ENCODE data around the gene PRDX2.

The PRDX2 gene

GRCh38 chr19:12792051-12792852, 9.3 kb downstream of the PRDX2 start:
- peak; percentile 71 for DNase-seq

- DNase-seq = peak; percentile 92
Measured at GRCh38 chr19:12791345-12792050, 10.1 kb downstream of the PRDX2 start, which contains the start of gene JUNB. TSS of gene JUNB (plus strand) at chr19:12791486. CDS start at chr19:12791772, 286 bp downstream.

GRCh38 chr19:12790628-12791344, 10.8 kb downstream of the PRDX2 start:
- no peak for DNase-seq

- peak; percentile 93 for DNase-seq
Measured at GRCh38 chr19:12789904-12790619, 11.5 kb downstream of the PRDX2 start.

DNA sequence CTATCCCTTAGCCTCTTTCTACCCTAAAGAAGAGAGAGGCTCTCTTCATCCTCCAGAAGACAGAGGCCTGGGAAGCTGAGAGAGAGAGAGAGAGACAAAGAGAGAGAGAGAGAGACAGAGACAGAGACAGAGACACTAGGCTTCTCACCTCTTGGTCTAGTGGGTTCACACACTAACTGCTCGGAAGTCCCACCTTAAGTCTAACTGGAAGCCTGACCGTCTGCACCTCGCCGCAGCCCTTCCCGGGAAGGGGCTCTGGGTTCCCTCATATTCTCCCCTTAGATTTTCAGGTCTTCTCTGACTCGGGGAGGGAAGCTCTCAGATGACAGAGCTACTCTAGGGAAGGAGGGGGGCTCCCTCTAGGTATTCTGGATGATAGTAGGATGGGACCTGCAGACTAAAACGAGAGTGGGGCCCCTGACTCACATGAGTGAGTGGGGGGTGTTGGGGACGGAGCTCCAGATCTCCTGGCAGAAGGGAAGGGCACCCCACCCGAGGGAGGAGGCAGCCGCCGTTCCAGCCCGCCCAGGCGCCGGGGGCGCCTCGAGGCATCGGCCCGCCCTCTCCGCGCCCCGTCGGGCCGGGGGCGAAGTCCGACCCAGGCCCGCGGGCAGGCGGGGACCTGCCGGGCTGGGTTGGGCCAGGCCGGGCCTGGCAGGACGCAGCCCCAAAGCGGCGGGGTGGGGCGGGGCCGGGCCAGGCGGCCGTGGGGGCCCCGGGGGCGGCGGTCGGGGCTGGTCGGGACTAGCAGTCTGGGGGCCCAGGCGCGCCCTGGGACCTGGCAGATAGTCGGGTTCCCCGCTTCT, 12.3 kb downstream of the PRDX2 start:
- DNase-seq = no peak

DNA sequence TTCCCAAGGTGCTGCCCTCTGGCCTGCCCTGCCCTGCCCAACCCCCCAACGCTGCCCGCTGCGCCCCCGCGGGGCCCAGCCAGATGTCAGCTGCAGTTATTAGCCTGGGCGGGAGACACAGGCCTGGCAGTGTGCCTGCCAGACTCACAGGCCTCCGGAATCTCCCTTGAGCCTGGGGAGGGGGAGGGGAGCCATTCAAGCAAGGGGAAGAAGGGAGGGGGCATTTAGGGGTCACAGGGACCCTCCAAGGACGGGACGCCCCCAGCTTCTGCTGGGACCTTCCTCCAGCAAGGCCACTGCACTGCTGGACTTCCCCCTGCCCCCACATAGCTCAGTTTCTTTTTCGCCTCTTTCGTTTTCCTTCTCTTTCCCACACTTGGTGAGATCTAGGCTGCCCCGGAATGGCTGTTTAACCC, 12.9 kb downstream of the PRDX2 start:
- DNase-seq = no peak

DNA sequence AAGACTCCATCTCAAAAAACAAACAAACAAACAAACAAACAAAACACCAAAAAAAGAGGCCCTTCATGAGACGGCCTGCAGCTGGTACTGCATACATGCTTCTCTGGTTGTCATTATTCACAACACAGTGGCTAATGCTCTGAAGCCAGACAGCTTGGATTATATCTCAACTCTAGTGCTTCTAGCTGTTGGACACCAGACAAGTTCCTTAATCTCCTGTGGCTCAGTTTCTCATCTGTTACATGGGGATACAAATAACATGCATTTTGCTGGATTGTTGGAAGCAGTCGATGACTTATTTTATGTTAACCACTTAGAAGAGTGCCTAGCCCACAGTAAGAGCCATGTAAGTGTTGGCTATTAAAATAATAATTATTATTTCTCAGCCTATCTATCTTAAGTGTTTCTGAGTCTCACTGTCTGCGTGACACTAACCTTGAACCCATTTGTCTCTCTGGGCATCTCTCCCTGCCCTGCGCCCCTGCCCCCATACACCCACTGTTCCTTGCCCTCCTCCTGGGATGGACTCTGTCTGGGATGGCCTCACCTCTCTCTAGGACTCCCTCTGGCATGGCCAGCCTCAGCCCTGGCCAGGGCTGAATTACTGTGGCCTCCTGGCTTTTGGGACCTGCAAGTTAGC, 13.4 kb downstream of the PRDX2 start:
- no peak for DNase-seq

DNA sequence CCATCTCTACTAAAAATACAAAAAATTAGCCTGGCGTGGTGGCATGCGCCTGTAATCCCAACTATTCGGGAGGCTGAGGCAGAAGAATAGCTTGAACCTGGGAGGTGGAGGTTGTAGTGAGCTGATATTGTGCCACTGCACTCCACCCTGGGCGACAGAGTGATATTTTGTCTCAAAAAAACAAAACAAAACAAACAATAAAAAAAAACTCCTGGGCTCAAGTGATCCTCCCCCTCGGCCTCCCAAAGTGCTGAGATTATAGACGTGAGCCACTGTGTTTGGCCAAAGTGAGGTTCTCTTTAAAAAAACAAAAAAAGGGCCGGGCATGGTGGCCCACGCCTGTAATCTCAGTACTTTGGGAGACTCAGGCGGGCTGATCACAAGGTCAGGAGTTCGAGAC, 14.1 kb downstream of the PRDX2 start:
- no peak for DNase-seq

DNA sequence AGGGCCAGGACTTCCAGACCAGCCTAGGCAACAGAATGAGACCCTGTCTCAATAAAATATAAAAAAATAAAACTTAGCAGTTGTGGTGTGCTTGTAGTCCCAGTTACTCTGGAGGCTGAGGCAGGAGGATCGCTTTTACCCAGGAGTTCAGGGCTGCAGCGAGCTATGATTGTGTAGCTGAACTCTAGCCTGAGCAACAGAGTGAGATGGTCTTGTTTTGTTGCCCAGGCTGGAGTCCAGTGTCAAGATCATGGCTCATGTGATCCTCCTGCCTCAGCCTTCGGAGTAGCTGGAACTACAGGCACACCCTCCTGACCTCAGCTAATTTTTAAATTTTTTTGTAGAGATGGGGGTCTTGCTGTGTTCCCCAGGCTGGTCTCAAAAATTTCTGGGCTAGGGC, 14.6 kb downstream of the PRDX2 start:
- DNase-seq = no peak

DNA sequence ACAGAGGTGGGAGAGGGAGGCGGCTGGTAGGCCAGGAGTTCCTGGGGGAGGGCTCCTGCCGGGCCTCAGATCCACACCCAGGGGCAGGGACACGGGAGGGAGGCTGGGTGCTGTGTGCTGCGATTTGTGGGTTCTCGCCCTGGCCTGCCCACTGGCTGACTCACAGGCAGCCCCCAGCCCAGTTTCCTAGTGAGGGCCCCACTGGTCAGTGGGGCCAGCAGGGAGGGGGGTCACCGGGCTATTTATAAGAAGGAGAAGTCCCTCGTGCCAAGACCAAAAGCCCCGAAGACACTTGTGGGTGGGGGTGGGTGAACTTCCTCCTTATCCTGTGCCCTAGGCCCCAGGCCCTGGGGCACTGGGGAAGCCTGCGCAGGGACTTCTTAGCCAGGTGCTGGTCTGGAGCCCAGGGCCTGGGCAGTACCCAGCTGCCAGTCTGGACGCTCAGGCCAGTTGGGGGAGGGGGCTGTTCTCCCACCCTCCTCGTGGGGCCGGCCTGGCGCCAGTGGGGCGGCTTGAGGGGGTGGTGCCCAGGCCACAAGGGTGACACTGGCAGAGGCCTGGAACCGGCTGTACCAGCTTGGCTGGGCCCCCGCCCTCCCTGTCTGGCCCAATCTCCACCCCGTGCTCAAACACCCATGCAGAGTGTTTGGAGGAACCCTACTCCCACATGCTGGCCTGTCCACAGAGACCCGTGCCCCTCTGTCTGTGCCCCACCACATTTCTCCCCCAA, 15.3 kb downstream of the PRDX2 start:
- no peak for DNase-seq

- DNase-seq = no peak
Measured at GRCh38 chr19:12785431-12786031, 16.1 kb downstream of the PRDX2 start.

DNA sequence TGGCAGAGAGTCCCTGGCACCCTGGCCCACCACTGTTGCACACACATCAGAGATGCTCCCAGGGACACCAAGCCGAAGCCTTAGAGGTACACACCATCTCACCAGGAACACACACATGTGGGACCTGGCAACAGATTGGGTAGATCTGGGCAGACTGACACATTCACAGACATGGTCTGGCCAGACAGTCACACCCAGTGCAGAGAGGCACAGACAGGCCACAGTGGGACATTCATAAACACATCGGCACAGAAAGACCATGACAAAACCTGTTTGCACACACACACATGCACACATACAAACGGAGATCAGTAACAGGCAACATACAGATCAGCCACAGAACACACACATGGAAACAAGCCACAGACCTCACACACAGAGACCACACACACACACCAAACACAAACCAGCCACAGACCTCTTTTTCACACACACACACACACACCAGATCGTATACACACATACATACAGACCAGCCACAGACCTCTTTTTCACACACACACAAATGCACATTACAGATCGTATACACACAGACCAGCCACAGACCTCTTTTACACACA, 16.6 kb downstream of the PRDX2 start:
- no peak for DNase-seq

DNA sequence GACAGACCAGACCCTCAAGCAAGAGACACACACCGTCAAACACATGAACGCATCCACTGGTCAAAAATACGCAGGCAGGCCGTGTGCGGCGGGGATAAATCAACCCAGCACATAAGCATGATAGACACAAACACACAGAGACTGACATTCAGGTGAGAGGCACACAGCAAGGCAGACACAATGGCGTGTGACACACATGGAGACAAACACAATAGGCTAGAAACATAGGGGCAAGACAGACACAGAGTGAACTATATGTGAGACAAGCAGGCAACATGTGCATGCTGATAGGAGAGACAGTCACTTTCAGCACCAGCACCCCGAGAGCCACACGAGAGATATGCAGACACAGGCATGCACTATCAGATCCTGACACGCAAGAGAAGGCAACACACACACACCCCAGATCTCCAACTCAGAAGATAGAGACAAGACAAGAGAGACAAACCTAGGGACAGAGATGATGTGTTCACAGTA, 17.2 kb downstream of the PRDX2 start:
- DNase-seq = no peak

GRCh38 chr19:12783849-12784393, 17.7 kb downstream of the PRDX2 start:
- DNase-seq = no peak

- no peak for DNase-seq
Measured at GRCh38 chr19:12783291-12783848, 18.2 kb downstream of the PRDX2 start.

DNA sequence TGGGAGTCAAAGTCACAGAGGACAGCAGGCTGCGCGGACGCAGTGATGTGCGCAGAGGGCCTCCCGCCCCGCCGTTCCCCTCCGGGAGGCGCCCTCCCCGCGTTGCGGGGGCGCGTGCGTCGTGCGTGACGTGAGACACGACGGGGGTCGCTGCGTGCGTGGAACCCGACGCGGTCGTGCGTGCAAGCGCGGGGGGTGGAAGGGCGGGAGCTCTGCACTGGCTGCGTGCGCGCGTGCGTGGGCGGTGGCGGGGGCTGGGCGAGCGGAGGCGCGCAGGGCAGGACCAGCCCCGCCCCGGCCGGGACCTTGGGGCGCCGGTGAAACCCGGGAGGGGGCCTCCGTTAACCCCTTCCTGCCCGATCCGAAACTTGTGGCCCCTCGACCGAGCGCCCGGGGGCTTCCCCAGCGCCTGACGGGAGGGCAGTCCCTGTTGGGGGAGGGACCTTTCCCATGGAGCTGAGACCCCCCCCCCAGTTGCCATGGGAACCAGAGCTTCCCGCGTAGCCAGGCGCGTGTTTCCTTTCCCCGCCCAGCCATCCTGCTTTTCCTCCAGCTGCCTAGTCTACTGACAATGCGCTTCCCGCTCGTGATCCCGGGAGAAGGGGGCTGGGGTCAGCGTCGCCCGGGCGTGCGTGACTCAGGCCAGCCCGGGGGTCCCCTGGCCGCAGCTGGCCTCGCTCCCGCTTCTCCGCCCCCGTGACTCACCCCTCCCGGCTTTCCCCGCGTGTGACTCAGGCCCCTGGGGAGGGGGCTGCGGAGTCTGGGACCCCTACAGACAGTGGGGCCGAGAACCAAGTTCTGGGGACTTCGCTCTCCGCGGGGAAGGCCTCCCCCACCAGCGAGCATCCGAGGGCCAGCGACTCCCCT, 18.9 kb downstream of the PRDX2 start:
- peak; percentile 63 for DNase-seq

GRCh38 chr19:12782174-12782423, 19.5 kb downstream of the PRDX2 start:
- no peak for DNase-seq

DNA sequence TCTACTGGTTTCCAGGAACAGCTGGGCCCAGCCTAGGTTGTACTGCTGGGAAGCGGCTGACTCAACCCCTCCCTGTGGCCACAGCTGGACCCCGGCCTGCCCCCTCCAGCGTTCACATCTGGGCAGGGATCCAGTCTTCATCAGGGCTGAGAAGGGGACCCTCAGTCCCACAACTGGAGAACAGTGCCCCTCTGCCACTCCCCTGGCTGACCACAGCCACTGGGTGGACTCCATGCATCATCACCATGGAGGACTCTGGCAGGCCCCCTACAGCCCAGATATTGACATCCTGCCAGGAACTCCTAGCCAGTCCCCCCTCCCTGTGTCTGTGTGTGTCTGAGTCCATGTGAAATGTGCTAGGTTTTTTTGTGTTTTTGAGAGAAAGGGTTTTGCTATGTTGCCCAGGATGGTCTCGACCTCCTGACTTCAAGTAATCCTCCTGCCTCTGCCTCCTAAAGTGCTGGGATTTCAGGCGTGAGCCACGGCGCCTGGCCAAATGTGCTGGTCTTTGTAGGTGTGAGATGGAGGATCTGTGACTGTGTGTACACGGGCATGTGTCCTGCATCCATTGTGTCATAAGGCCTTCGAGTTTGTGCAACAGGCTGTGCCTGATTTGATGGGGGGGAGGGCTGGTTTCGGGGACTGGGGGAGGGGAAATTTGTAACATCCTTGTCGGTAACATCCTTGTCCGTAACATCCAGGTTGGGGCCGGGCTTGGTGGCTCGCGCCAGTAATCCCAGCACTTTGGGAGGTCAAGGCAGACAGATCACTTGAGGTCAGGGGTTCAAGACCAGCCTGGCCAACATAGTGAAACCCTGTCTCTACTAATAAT, 22.2 kb downstream of the PRDX2 start:
- no peak for DNase-seq
